H9 (cell line): ENCODE results near the gene NHSL2. TPM values are rescaled to one million over a fixed set of nuclear protein-coding genes. Genes with fewer than 3 reads are reported as not detected.

Experiments
- DNase-seq: peaks from one replicate; pipeline ENCODE4 v3.0.0-alpha.2; 2017
- H2AFZ ChIP-seq: one replicate; pipeline ENCODE4 v1.6.1; 2013; ENCODE audit warnings: mild to moderate bottlenecking, low read length, control low read depth, moderate library complexity
- H2AK5ac ChIP-seq: 2 replicates; pipeline ENCODE4 v1.6.1; 2013; ENCODE audit warnings: low read length, control low read depth, mixed read lengths; ENCODE audit not compliant: insufficient read length
- H2BK120ac ChIP-seq: one replicate; pipeline ENCODE4 v1.6.1; 2013; ENCODE audit warnings: low read depth, mild to moderate bottlenecking, low read length, control low read depth, inconsistent platforms; ENCODE audit not compliant: poor library complexity, severe bottlenecking
- H2BK12ac ChIP-seq: 2 replicates; pipeline ENCODE4 v1.6.1; 2013; ENCODE audit warnings: low read length, control low read depth, mixed read lengths, low read depth; ENCODE audit not compliant: insufficient read length
- H2BK15ac ChIP-seq: 2 replicates; pipeline ENCODE4 v1.6.1; 2013; ENCODE audit warnings: low read depth, low read length, control low read depth
- H2BK20ac ChIP-seq: one replicate; pipeline ENCODE4 v1.6.1; 2013; ENCODE audit warnings: low read depth, mild to moderate bottlenecking, low read length, control low read depth, inconsistent platforms; ENCODE audit not compliant: poor library complexity, severe bottlenecking
- H2BK5ac ChIP-seq: 2 replicates; pipeline ENCODE4 v1.6.1; 2013; ENCODE audit warnings: low read length, control low read depth, mixed read lengths; ENCODE audit not compliant: insufficient read length
- H3K14ac ChIP-seq: 2 replicates; pipeline ENCODE4 v1.6.1; 2013; ENCODE audit warnings: low read length, control low read depth; ENCODE audit not compliant: insufficient read depth
- H3K18ac ChIP-seq: 2 replicates; pipeline ENCODE4 v1.6.1; 2013; ENCODE audit warnings: low read depth, mild to moderate bottlenecking, mixed read lengths, low read length, control low read depth; ENCODE audit not compliant: insufficient read length
- H3K23ac ChIP-seq: 2 replicates; pipeline ENCODE4 v1.6.1; 2013; ENCODE audit warnings: low read length, control low read depth, mixed read lengths, low read depth; ENCODE audit not compliant: insufficient read length
- H3K23me2 ChIP-seq: 2 replicates; pipeline ENCODE4 v1.6.1; 2013; ENCODE audit warnings: low read depth, mild to moderate bottlenecking, mixed read lengths, low read length, control low read depth; ENCODE audit not compliant: insufficient read length, poor library complexity, severe bottlenecking
- H3K27ac ChIP-seq: 2 replicates; pipeline ENCODE4 v1.5.1; 2013; ENCODE audit warnings: low read length, control low read depth, mixed read lengths, low read depth; ENCODE audit not compliant: insufficient read length
- H3K27me3 ChIP-seq: 2 replicates; pipeline ENCODE4 v1.6.1; 2013; ENCODE audit warnings: low read length, control low read depth, inconsistent platforms; ENCODE audit not compliant: insufficient read depth
- H3K4ac ChIP-seq: 2 replicates; pipeline ENCODE4 v1.6.1; 2013; ENCODE audit warnings: low read depth, mild to moderate bottlenecking, control low read depth, inconsistent platforms, low read length, moderate library complexity
- H3K4me1 ChIP-seq: 2 replicates; pipeline ENCODE4 v1.6.1; 2013; ENCODE audit warnings: low read length, control low read depth, inconsistent platforms; ENCODE audit not compliant: insufficient read depth
- H3K4me2 ChIP-seq: 2 replicates; pipeline ENCODE4 v1.6.1; 2013; ENCODE audit warnings: low read length, control low read depth, mixed read lengths; ENCODE audit not compliant: insufficient read length, insufficient read depth
- H3K56ac ChIP-seq: 2 replicates; pipeline ENCODE4 v1.6.1; 2013; ENCODE audit warnings: low read depth, mild to moderate bottlenecking, mixed read lengths, low read length, control low read depth; ENCODE audit not compliant: insufficient read length
- H3K79me1 ChIP-seq: 2 replicates; pipeline ENCODE4 v1.6.1; 2013; ENCODE audit warnings: low read depth, mild to moderate bottlenecking, moderate library complexity, low read length, control low read depth, inconsistent platforms; ENCODE audit not compliant: insufficient read depth, poor library complexity, severe bottlenecking
- H3K79me2 ChIP-seq: 2 replicates; pipeline ENCODE4 v1.6.1; 2013; ENCODE audit warnings: low read length, control low read depth, inconsistent platforms; ENCODE audit not compliant: insufficient read depth
- H3K9ac ChIP-seq: 2 replicates; pipeline ENCODE4 v1.6.1; 2013; ENCODE audit warnings: low read length, control low read depth, mixed read lengths; ENCODE audit not compliant: insufficient read length; ENCODE audit errors: extremely low read depth
- H3K9me3 ChIP-seq: one replicate; pipeline ENCODE4 v1.6.1; 2013; ENCODE audit warnings: low read depth, low read length, inconsistent platforms; ENCODE audit not compliant: control insufficient read depth
- H3T11ph ChIP-seq: one replicate; pipeline ENCODE4 v1.6.1; 2013; ENCODE audit warnings: mild to moderate bottlenecking, low read length, control low read depth, inconsistent platforms
- H4K20me1 ChIP-seq: one replicate; pipeline ENCODE4 v1.6.1; 2013; ENCODE audit not compliant: control insufficient read depth, insufficient read length, insufficient read depth
- H4K5ac ChIP-seq: 2 replicates; pipeline ENCODE4 v1.6.1; 2013; ENCODE audit warnings: low read depth, mild to moderate bottlenecking, mixed read lengths, low read length, control low read depth; ENCODE audit not compliant: insufficient read length
- H4K8ac ChIP-seq: replicated peaks from 2 replicates; pipeline ENCODE4 v1.6.1; 2013; ENCODE audit warnings: low read length, control low read depth, mixed read lengths, low read depth; ENCODE audit not compliant: insufficient read length
- H4K91ac ChIP-seq: 2 replicates; pipeline ENCODE4 v1.6.1; 2013; ENCODE audit warnings: low read depth, mild to moderate bottlenecking, moderate library complexity, mixed read lengths, low read length, control low read depth; ENCODE audit not compliant: insufficient read length
- H3K27ac Mint-ChIP-seq, 3 experiments: 2 replicates in 2 of 3; 3 replicates in 1 of 3; pipeline ENCODE4 v1.8.0; 2020 to 2021; ENCODE audit warnings: mixed read lengths in 3 of 3, mild to moderate bottlenecking in 1 of 3, moderate library complexity in 1 of 3
- H3K27me3 Mint-ChIP-seq: 2 replicates; pipeline ENCODE4 v1.8.0; 2021; ENCODE audit warnings: low read depth, mild to moderate bottlenecking, moderate library complexity, mixed read lengths
- H3K36me3 Mint-ChIP-seq, 3 experiments: 2 replicates in 2 of 3; 3 replicates in 1 of 3; pipeline ENCODE4 v1.8.0; 2020 to 2021; ENCODE audit warnings: low read depth in 3 of 3, mixed read lengths in 3 of 3; ENCODE audit not compliant: insufficient read depth in 1 of 3
- H3K4me1 Mint-ChIP-seq, 2 experiments: 2 replicates each; pipeline ENCODE4 v1.8.0; 2020; ENCODE audit warnings: mixed read lengths in 2 of 2
- H3K4me3 Mint-ChIP-seq, 2 experiments: 2 replicates in 1 of 2; 3 replicates in 1 of 2; pipeline ENCODE4 v1.8.0; 2020 to 2021; ENCODE audit warnings: mild to moderate bottlenecking in 2 of 2, mixed read lengths in 2 of 2, moderate library complexity in 1 of 2
- H3K9me3 Mint-ChIP-seq, 2 experiments: 2 replicates in 1 of 2; 3 replicates in 1 of 2; pipeline ENCODE4 v1.8.0; 2020; ENCODE audit warnings: mild to moderate bottlenecking in 2 of 2, mixed read lengths in 2 of 2, moderate library complexity in 1 of 2
- WGBS: extraction: QIAGEN DNeasy Blood & Tissue Kit; methylation state at CpG from one replicate; pipeline ENCODE4 v1.1.7; 2013; ENCODE audit warnings: missing lambda C conversion rate, low lambda C conversion rate, mixed read lengths; ENCODE audit not compliant: insufficient read length; ENCODE audit errors: extremely low coverage; 5-methylcytosine and 5-hydroxymethylcytosine counted together
- total RNA-seq: library from RNA; stranded (reverse); gene quantifications from 2 replicates; pipeline ENCODE4 v1.2.1, GENCODE V29; 2021
- TF ChIP-seq, protein P1 (sequence below): fragments of 200-600 bp; sonication (generic); conservative IDR thresholded peaks from 3 replicates; pipeline ENCODE4 v1.8.0; 2021; ENCODE audit warnings: antibody characterized with exemption, mild to moderate bottlenecking

The NHSL2 gene
- total RNA-seq, 1 experiment from 2014 or later: 6.4 TPM

DNA sequence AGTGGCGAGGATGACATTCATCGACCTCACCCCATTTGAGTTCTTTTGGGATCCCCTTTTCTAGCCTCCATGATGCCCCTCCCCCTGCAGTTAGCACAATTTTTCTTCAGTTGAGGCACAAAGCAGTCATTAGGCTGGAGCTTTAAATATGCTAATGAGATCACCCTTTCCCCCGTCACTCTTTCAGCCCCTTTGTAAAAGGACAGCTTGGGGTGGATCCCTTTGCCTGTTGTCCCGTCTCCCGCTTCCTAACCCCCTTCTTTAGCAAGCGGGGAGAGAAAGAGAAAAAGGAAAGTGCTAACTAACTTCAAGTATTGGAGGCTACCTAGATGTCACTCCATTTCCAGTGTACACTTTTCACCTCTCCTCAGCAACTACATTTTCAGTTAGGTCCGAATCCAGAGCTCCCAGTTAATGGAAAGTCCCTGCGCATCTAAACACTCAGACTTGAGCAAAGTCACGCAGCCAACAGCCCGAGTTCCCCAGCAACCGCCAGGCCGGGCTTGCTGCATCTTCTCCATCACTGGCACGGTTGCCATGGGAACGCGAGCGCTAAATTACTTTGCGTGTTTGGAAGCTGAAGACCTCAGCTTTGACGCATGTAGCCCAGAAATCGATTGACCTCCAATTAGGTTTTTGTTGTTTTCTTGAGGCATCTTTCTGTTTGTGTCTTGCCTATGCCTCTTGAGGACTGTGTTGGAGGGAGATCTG is 144.3 kb downstream of the NHSL2 start:
- Mint-ChIP-seq H3K36me3 (peaks cover 2 to 12% (median 11%) of the 10 kb centered on the region in 3 experiments; a peak in 6 of 7 replicates), H3K27me3 (peaks cover under 1% of the 10 kb centered on the region; the same call in 1 of the 2 replicates), H3K27ac (peak overlapping the region; percentile 53 to 71 (median 66); a peak in 5 of 7 replicates), H3K4me1 (peaks cover 37 to 42% of the 10 kb centered on the region in 2 experiments), H3K9me3 (peaks cover 72% of the 10 kb centered on the region in 2 experiments), H3K4me3 (peak overlapping the region in 1 of 2 experiments; percentile 67; a peak in 4 of 5 replicates)
- DNase-seq: peak; percentile 50
- H3K4ac ChIP-seq: no peak overlapping the region
- H4K8ac ChIP-seq: no peak overlapping the region
- H4K5ac ChIP-seq: no peak overlapping the region
- H2AFZ ChIP-seq: no peak overlapping the region
- no peak overlapping the region for H3K18ac ChIP-seq
- no peak overlapping the region for H2BK15ac ChIP-seq
- TF ChIP-seq, protein P1, sequence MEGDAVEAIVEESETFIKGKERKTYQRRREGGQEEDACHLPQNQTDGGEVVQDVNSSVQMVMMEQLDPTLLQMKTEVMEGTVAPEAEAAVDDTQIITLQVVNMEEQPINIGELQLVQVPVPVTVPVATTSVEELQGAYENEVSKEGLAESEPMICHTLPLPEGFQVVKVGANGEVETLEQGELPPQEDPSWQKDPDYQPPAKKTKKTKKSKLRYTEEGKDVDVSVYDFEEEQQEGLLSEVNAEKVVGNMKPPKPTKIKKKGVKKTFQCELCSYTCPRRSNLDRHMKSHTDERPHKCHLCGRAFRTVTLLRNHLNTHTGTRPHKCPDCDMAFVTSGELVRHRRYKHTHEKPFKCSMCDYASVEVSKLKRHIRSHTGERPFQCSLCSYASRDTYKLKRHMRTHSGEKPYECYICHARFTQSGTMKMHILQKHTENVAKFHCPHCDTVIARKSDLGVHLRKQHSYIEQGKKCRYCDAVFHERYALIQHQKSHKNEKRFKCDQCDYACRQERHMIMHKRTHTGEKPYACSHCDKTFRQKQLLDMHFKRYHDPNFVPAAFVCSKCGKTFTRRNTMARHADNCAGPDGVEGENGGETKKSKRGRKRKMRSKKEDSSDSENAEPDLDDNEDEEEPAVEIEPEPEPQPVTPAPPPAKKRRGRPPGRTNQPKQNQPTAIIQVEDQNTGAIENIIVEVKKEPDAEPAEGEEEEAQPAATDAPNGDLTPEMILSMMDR: no peak
- no peak overlapping the region for H2AK5ac ChIP-seq
- H3K9ac ChIP-seq: no peak overlapping the region
- no peak overlapping the region for H3K23ac ChIP-seq
- H3K23me2 ChIP-seq: no peaks in the 10 kb centered on the region
- H4K91ac ChIP-seq: no peak overlapping the region
- no peak overlapping the region for H2BK20ac ChIP-seq
- no peak overlapping the region for H3T11ph ChIP-seq
- no peaks in the 10 kb centered on the region for H4K20me1 ChIP-seq
- H3K4me2 ChIP-seq: peak overlapping the region; percentile 58
- H3K14ac ChIP-seq: no peak overlapping the region; the same call in 1 of the 2 replicates
- H3K56ac ChIP-seq: no peak overlapping the region
- H3K27ac ChIP-seq: peak overlapping the region; percentile 39
- no peak overlapping the region for H2BK5ac ChIP-seq
- no CpG with 5 or more reads among the region's 19 CpGs for WGBS
- H3K27me3 ChIP-seq: no peaks in the 10 kb centered on the region
- H3K9me3 ChIP-seq: peaks cover 46% of the 10 kb centered on the region
- no peak overlapping the region for H2BK12ac ChIP-seq
- H3K79me2 ChIP-seq: no peaks in the 10 kb centered on the region
- no peak overlapping the region for H2BK120ac ChIP-seq
- H3K4me1 ChIP-seq: peaks cover 6% of the 10 kb centered on the region; the same call in 1 of the 2 replicates
- H3K79me1 ChIP-seq: no peaks in the 10 kb centered on the region
